Measurements from ENCODE around the gene PROM1.

DNA sequence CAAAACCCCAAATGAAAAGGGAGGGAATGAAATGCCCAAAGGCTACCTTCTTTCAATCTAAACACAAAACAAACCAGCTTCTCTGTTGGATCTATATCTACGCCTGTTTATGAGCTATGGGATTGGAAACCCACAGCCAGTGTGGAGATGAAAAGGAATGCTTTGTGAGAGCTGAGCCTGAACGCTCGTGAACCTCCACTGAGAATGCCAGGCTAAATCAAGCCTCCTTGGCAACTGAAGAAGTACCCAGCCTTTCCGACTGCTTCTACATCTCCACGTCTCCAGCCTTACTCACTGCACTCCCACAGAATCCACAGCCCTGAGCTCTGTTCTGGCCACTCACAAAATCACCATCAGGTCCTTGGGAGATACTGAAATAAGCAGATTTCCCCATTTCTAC is 31.8 kb downstream of the PROM1 start:
- no peak for TF ChIP-seq POLR2A (IDR thresholded peaks at IDR 0.05; ENCODE audit: low read length)
- no peak for TF ChIP-seq GATA1 (IDR thresholded peaks at IDR 0.05; ENCODE audit: low read depth, low read length)
